Lower leg skin (tissue), 4 donors: Measurements from ENCODE around the gene RAPGEF4. TPM values are rescaled to one million over a fixed set of nuclear protein-coding genes. Genes with fewer than 3 reads are reported as not detected.

Experiments
- DNase-seq, 2 donors: peaks; one replicate each; pipeline ENCODE4 v3.0.0-alpha.2; 2019; ENCODE audit warnings: low spot score in 2 of 2
- H3K4me3 ChIP-seq: fragments of 200-600 bp; sonication (generic); 2 replicates; pipeline ENCODE4 v1.5.1; 2017; ENCODE audit warnings: mild to moderate bottlenecking, low read depth; ENCODE audit not compliant: poor library complexity, severe bottlenecking
- POLR2A ChIP-seq, 2 donors: fragments of 450-650 bp; IDR thresholded peaks; one replicate each; pipeline ENCODE4 v1.6.1; 2016 to 2017; ENCODE audit warnings: antibody characterized with exemption in 2 of 2, mild to moderate bottlenecking in 1 of 2, moderate library complexity in 1 of 2
- WGBS, 2 donors: methylation state at CpG; one replicate each; pipeline ENCODE4 v1.1.5; 2018; 5-methylcytosine and 5-hydroxymethylcytosine counted together
- intact Hi-C: fragments of 100-400 bp; cut with DNase I; formaldehyde crosslinking; loops from one replicate; pipeline ENCODE4 v1.15.0; 2023; ENCODE audit warnings: low total_unique reads
- total RNA-seq, 4 donors: library from RNA; depleted of rRNA; stranded (reverse); fragments of >200 nt; gene quantifications; one replicate each; pipeline ENCODE4 v1.1.0, GENCODE V29; 2016
- TF ChIP-seq, protein P1 (sequence below), 3 donors: fragments of 450-650 bp; IDR thresholded peaks; one replicate each; pipeline ENCODE4 v1.5.1; 2016; ENCODE audit warnings: antibody characterized with exemption in 3 of 3, mild to moderate bottlenecking in 3 of 3, moderate library complexity in 2 of 3

RAPGEF4 gene
- total RNA-seq, 4 donors from 2014 or later: 15.5 to 25.8 (median 25.0) TPM

DNA sequence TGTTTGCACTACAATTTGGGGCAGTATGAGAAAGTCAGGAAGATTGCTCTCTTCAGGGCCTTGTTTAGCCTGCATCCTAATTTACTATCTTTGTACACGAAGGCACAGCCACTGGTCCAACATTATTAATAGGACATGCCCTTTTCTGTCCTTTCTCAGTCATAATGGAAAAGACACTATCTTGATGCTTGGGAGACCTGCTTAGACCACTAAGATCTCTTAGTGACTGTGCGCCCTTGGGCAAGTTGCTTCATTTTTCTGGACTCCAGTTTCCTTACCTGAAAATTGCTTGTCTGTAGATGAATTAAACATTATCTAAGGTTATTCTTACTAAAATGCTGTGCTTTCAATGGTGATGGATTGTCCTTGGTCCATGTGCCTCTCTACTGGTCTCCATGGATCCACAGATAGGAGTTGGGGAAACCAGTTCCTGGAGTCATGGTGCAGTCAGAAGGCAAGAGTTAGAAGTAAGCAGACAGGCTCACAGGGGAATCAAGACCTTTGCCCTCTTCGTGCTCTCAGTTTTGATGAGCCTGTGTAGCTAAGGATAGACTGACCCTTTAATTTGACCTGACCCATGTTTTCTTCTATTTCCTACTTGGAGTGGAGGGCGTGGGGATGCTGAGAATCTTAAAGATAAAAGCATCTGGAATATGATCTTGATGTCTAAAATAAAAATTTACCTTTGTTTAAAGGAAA lies 114.0 kb downstream of the RAPGEF4 start:
- WGBS, 2 donors: 80 to 83% methylated on average over 4 of the region's 4 CpGs
- no peak overlapping the region for H3K4me3 ChIP-seq
- no peak for TF ChIP-seq POLR2A (IDR thresholded peaks at IDR 0.05)
- TF ChIP-seq, protein P1, sequence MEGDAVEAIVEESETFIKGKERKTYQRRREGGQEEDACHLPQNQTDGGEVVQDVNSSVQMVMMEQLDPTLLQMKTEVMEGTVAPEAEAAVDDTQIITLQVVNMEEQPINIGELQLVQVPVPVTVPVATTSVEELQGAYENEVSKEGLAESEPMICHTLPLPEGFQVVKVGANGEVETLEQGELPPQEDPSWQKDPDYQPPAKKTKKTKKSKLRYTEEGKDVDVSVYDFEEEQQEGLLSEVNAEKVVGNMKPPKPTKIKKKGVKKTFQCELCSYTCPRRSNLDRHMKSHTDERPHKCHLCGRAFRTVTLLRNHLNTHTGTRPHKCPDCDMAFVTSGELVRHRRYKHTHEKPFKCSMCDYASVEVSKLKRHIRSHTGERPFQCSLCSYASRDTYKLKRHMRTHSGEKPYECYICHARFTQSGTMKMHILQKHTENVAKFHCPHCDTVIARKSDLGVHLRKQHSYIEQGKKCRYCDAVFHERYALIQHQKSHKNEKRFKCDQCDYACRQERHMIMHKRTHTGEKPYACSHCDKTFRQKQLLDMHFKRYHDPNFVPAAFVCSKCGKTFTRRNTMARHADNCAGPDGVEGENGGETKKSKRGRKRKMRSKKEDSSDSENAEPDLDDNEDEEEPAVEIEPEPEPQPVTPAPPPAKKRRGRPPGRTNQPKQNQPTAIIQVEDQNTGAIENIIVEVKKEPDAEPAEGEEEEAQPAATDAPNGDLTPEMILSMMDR (IDR thresholded peaks at IDR 0.05): no peak
- no peak for DNase-seq
- intact Hi-C loops: no loop called here

DNA sequence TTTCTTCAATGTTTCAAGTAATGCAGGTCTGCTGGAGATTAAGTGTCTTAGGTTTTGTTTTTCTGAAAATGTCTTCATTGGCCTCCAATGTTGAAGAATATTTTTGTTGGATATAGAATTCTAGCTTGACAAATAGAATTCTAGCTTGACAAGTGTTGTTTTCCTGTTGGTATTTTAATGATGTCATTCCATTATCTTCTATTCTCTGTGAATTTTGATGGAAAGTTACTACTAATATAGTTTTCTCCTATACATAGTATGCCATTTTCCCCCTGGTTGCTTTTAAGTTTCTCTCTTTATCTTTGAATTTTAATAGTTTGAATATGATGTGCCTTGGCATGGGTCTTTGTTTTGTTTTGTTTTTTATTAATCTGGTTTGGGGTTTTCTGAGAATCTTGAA lies 119.9 kb downstream of the RAPGEF4 start:
- no peak for DNase-seq
- TF ChIP-seq, protein P1 (IDR thresholded peaks at IDR 0.05): no peak
- no peak for TF ChIP-seq POLR2A (IDR thresholded peaks at IDR 0.05)
- intact Hi-C loops: no loop called here
- no peak overlapping the region for H3K4me3 ChIP-seq

DNA sequence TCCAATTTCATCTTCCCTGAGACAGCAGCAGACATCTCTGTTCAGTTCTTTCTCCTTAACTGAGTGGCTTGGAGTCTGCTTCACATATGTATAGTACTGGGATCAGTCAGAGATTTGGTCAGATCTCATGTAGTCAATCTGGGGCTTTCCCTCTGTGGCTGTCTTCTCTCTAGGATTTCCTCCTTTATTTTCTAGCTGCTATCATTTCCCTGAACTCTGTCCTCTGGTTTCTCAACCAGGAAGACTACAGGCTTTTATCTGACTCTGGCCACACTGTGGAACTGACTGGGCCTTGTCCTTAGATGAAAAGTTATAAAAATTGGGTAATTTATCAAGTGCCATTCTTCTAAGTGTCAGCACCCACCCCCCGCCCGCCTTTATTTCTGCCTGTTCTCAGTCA lies 121.0 kb downstream of the RAPGEF4 start:
- no peak for DNase-seq
- intact Hi-C loops: no loop called here
- 93% methylated on average over 2 of the region's 2 CpGs for WGBS, 2 donors
- TF ChIP-seq, protein P1 (IDR thresholded peaks at IDR 0.05): no peak
- no peak for TF ChIP-seq POLR2A (IDR thresholded peaks at IDR 0.05)
- no peak overlapping the region for H3K4me3 ChIP-seq

DNA sequence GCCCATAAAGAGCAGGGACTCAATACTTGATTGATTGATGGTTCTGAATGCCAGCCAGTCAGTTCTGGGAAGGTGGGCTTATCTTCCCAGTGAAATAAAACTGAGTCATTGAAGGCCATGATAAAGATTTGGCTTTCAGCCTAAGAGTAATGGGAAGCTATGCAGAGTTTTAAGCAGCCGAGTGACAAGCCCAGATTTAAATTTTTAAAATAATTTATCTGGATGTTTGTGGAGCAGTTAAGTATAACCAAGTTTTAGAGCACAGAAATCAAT lies 122.8 kb downstream of the RAPGEF4 start:
- TF ChIP-seq, protein P1 (IDR thresholded peaks at IDR 0.05): no peak
- no peak for TF ChIP-seq POLR2A (IDR thresholded peaks at IDR 0.05)
- H3K4me3 ChIP-seq: no peak overlapping the region
- no peak for DNase-seq
- WGBS, 2 donors: 38 to 50% methylated on average over 1 of the region's 1 CpG
- intact Hi-C loops: no loop called here

DNA sequence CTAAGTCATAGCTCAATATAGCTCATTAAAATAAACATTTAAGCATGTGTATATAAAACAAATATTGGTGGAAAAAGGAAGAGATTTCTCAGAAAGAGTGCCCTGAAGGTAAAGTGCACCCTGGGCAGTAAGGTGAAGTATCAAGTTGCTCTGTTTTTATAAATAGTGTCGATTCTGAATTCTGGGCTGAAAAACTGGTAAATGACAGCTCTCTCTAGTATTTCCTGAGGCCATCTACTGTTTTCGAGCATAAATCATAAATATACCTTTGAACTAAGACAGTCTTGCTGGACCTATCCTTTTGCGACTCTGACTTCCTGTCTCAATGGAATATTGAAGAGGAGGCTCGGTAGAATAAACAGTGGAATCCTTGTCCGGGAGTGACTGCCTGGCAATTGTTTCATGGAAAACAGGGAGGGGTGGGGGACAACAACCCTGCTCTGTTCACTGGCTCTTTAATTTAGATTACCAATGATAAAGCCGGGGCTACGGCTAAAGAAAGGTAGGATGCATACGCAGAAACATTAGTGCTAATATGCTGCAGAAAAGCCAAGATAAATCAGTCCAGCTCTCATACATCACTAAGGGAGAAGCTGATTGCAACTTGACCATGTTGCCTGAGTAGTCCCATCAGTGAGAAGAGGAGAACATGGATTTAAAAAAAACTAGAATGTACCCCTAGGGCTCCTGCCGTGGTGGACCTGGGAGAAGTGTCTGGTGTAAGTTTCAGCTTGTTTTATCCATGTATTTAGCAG lies 124.1 kb downstream of the RAPGEF4 start:
- intact Hi-C loops: no loop called here
- WGBS, 2 donors: 25 to 28% methylated on average over 9 of the region's 9 CpGs
- TF ChIP-seq, protein P1 (IDR thresholded peaks at IDR 0.05): no peak
- TF ChIP-seq POLR2A (IDR thresholded peaks at IDR 0.05): no peak
- H3K4me3 ChIP-seq: no peak overlapping the region
- no peak for DNase-seq
